Breast epithelium (tissue), 3 donors: ENCODE results near the gene RCOR3.

Experiments used
- POLR2A ChIP-seq: fragments of 450-650 bp; IDR thresholded peaks from one replicate; pipeline ENCODE4 v1.6.1; 2016; ENCODE audit warnings: antibody characterized with exemption, mild to moderate bottlenecking, moderate library complexity
- POLR2AphosphoS5 ChIP-seq, 3 donors: sonication (generic); formaldehyde crosslinking; IDR thresholded peaks; one replicate each; pipeline ENCODE4 v1.6.1; 2017; ENCODE audit warnings: antibody characterized with exemption in 3 of 3

GRCh38 chr1:211331011-211331709, 72.0 kb downstream of the RCOR3 start:
- TF ChIP-seq POLR2AphosphoS5 (IDR thresholded peaks at IDR 0.05) (no peak), POLR2A (no peak)
